A549 (cell line): Measurements from ENCODE around the gene MNX1.

ENCODE experiments used
- CTCF ChIP-seq: fragments of >200 bp; sonication (Bioruptor Twin); formaldehyde crosslinking; IDR thresholded peaks from 3 replicates; pipeline ENCODE4 v1.5.1; 2016
- HDAC2 ChIP-seq: fragments of 200-600 bp; sonication (generic); IDR thresholded peaks from 2 replicates; pipeline ENCODE4 v1.6.1; 2016
- JUN ChIP-seq, 2 experiments: fragments of >200 bp; sonication (Bioruptor Twin); formaldehyde crosslinking; IDR thresholded peaks; 2 replicates in 1 of 2; 3 replicates in 1 of 2; pipeline ENCODE4 v1.6.1; 2016 to 2017
- POLR2A ChIP-seq: IDR thresholded peaks from 2 replicates; pipeline ENCODE4 v1.6.1; 2012; ENCODE audit warnings: mild to moderate bottlenecking, low read length

GRCh38 chr7:157010588-157011332 lies at the start of gene MNX1:
- TF ChIP-seq POLR2A (peak; percentile 40), HDAC2 (no peak), CTCF (no peak), JUN (IDR thresholded peaks at IDR 0.05) (peak; percentile 15 to 71; a peak in 3 of 5 replicates)
